NCI-H2107 treated with DMSO at 0.1 percent for 48 hours (cell line): ENCODE results near the gene YBX2.

Experiments used
- DNase-seq: peaks from one replicate; lab custom pipeline; 2025; ENCODE audit not compliant: unreplicated experiment; lab: John Stamatoyannopoulos, UW

YBX2 gene

DNA sequence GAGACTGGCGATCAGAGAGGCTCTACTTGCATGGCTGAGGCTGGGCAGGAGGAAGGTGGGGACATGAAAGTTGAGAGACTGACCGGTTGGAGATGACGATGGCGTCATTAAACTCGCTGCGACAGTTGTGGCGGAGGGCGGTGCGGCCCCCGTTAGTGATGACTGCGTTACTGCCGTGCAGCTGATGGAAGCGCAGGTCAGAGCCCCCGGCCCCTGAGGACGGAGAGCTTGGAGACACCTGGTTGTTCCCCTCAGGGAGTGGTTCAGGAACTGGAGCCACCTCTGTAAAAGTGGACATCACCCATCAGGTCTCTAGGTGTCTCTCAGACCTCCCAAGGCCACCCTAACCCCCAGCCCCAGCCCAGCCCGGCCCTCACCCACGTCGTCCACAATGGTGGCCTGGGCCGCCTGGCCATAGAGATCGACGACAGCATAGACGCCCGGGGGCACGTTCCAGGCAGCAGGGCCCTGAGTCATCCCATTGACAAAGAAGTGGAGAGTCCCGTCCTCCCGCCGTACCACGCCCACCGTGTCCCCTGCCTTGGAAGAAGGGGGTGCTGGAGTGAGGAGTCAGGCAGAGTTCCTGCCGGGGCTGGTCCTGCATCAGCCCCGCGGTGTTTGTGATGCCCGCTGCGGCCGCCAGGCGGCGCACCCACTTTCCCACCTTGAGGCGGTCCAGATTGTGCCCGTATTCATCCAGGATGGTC is 29.4 kb upstream of the YBX2 start:
- no peak for DNase-seq

DNA sequence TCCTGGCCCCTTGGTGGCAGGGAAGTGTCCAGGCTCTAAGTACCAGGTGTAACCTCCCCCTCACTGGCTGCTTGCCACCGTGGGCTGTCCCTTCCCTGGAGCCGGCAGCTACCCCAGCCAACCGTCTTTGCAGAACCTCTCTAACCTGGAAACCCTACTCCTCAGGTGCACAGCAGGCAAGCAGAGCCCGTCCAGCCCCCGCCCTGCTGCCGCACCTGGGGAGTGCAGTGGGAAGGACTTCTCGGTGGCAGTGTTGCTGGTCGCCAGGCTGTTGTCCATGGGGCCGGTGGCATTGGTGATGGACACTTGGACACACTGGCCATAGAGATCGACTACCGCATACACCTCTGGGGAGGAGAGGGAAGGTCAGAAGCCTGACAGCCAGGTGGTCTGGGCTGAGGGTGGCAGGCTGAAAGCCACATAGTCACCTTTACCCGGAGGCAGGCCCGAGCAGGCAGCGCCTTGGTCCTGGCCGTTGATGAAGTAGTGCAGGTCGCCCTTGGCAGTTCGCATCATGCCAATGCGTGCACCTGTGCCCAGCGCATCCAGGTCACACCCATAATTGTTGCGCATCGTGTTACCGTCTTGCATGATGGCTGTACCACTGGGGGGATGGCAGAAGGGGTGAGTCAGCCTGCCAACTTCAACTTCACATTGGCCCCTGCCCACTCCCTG is 28.2 kb upstream of the YBX2 start:
- DNase-seq: no peak

DNA sequence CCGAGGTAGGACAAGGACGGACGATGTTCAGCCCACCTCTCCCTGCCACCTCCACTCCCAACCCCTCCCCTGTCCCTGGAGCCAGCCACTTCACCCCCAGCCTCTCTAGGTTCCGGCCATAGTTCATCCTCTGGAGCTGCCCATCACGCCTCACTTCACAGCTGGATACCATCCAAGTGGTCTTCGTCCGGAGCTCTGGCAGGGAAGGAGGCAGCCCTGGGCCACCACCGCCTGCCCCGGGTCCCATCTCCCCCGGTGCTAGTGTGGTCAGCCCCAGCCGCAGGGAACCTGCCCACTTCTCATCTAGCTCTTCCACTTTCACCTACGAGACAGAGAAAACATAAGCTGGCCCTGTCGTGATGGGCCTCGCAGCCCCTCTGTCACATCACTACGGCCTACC is 27.0 kb upstream of the YBX2 start:
- no peak for DNase-seq

DNA sequence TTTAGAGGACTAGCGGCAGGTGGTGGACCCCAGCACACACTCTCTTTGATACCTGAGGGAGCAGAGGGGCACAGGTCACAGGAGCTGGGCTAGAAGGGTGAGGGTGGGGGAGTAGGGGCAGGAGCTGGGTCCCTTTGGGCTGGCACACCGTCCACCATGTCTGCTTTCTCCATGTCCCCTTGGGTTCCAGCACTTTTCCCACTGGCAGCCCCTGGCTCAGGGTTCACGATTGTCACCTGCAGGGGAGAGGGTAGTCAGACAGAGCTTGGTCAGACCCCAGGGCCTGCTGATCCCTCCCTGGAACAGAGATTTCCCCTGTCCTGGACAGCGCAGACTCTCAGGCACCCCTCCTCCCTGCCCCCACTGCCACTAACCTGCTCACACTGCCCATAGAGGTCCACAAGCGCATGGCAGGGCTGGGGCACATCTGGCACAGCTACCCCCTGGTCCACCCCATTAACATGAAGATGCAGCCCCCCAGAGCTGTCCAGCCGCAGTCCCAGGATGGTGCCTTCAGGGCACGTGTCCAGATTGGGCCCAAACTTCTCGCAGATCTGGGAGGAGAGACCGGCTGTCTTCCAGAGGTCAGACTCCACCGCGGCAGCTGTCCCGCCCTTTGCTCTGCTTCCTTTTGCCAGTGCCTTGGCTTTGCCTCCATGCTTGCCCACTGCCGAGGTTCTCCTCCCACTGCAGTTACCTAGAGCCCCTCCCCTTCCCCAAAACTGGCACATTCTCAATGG is 23.9 kb upstream of the YBX2 start:
- no peak for DNase-seq

DNA sequence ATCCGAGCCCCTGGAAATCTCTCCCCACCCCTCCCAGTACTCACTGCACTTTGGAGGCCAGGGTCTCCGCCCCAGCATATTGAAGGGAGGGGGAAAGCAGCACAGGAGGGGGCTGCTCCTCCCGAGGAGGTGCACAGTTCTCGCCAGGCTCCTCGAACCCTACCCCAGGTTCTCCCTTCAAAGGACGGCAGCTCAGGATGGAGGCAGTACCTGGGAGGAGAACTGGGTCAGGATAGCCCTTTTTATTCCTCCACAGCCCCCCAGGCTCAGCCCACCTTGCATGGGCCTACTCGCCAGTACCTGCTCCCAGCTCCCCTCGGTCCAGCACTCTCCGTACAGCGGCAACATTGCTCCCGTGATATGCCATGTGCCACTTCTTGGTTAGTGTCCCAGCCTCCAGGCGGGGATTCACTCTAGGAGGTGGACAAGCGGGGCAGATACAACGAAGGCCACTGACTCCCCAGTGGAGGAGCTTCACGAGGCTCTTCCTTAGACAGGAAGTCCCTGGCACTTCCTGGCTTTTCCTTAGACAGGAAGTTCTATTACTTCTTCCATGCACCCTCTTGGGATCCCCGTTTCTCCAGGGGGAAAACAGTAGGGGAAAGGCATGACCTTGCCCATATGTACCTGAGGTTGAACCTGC is 22.8 kb upstream of the YBX2 start:
- no peak for DNase-seq

DNA sequence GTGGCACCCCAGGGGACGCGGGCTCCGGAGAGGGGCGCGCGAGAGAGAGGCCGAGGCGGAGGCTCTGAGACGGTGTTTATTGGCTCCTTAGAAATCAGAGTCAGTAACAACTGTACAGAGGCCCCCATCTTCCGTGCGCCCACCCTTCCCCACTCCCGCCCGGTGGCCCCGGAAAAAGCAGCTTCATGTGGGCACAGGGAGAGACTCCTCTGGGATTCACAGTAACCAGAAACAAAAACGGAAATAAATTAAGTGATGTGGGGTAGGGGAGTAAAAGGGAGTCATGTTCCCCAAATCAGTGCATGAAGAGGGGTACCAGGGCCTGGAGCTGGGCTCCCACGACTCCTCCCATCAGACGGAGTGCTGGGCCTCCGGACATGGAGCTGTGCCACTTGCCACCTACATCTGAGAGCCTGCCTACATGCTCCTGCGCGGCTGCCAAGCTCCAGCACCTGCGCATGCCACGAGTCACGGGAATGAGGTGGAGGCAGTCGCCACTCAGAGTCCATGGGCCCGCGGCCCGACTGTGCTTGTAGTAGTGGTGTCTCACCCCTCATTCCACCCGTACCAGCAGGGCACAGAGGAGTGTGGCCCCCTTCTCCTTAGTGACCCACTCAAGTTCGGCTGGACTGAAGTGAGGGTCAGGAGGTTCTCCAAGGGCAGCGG is 21.3 kb upstream of the YBX2 start:
- DNase-seq: no peak

DNA sequence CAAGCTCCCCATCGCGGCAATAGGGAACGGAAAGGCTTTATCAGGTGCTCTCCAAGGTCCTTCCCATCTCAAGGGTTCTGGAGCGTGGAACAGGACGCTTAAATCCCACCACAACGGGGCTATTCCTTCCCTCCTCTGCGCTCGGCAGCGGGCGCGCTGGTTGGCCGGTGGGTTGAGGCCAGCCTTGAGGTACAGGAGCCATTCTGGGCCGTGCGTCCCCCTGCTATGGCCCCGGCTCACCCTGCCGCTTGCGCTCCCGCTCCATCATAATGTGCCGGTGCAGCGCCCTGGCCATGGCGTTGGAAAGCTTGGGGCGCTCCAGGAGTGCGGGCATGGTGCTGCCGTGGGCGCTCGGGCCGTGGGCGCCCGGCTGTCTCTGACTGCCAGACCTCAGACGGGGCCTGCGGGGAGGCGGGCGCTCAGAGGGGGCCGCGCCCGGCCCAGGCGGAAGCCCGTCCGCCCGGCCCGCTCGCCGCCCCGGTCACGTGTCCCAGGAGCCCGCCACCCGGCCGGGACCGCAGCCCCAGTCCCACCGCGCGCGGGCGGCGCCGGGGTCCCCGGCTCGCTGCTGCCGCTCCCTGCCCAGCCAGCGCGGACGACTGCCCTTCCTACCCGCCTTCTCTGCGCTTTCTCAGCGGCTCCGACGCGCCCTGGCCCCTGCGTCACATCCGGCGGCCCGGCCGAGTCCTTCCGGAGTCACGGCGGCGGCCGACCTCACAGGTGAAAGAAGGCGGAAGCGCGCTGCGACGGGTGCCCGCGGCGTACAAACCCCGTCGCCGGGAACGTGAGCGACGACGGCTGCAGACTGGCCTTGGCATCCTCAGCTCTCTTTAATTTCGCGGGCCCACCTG is 20.5 kb upstream of the YBX2 start, which contains the start of gene GPS2:
Gene GPS2 (minus strand): TSS at position 642 of the 851 bp plus-strand sequence. CDS start 308 bp downstream, at position 334.
- DNase-seq: no peak

DNA sequence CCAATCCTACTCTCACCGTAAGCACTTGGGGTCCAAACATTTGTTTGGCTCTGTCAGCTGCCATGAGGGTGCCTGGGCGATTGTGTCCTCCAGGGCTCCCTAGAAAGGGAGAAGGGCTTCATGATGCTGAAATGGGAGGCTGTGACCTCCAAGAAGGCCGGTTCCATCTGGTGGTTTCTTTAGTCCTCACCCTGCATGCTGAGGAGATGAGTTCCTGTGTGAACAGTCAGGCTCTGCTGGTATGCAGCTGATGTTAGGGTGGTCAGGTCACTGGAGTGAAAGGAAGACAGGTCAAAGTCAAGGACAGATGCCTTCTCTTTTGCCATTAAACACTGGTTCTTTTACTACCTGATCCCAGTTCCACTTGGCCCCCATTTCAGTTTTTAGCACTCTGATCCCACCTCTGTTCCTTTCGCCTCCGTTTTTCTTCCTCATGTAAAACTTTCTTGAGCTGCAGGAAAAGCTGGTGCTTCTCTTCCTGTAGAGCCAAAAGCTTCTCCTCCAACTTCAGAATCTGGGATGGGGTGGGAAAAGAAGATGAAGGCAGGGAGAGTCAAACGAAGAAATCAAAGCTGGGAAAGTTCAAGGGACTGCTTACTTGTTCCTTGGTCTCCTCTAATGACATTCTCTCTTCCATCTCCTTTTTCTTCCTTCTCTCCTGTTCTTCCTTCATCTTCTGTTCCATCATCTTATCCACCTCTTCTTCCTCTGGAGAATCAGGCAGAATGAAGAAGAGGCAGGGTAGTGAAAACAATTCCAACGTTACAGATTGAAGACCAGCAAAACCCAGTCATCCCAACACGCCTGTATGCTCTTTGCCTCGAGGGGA is 19.7 kb upstream of the YBX2 start:
- no peak for DNase-seq

DNA sequence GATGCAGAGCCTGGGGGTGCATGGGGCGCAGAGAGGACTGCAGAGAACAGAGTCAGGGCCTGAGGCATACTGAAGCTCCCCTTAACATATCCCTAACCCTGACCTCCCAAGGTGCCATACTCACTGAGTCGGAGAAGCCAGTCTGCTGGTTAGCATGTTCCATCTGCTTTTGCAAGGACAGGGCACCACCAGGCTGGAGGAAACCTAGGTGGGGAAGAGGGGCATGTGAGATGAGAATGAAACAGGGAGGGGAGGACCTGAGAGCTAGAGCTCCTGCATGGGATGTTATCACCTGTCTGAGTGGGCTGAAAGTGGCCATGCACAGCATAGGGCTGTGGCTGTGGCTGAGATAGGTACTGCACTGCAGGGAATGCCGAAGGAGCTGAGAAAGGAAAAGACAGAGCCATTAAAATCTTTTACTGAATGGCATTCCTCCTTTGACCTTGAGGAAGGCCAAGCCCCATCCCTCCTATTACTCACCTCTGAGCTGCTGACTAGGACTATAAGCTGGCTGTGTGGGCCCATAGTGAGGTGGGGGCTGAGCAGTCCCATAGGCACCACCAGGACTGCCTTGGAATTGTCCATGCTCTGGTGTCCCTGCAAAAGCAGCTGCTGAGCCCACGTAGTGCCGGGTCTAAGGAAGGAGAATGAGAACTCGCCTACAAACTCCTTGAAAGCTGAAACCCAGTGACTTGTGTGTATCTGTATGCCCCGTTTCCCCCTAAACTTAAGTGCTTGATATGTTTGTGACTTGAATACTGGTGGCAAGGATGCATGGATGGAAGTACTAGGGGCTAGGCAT is 18.9 kb upstream of the YBX2 start:
- DNase-seq: no peak

DNA sequence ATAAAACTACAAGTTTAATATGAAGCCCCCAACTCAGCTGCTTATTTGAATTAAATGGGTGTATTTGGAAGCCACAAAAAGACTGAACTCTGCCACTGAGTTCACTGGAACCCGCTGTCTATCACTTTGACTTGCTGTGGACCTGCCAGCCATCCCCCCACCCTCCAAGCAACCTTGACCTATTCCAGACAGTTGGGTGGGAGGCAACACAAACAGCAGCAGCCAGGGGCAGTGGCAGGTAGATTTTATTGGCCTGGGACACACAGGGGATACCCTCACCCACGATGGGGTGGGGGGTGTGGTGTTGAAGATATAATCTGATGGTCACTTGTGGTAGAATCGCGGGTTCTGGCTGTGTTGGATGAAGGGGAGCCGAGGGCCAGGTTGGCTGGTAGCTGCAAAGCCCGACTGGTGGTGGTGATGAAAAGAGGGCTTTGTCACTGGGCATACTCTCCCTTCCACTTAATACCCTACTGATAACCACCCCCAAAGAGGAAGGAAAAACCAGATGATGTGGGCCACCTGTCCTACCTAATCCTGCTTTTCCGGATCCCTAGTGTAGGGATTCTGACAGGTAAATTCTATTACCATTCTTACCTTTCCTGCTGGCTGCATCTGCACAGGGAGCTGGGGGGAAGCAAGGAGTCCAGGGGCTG is 18.1 kb upstream of the YBX2 start:
- DNase-seq: no peak

DNA sequence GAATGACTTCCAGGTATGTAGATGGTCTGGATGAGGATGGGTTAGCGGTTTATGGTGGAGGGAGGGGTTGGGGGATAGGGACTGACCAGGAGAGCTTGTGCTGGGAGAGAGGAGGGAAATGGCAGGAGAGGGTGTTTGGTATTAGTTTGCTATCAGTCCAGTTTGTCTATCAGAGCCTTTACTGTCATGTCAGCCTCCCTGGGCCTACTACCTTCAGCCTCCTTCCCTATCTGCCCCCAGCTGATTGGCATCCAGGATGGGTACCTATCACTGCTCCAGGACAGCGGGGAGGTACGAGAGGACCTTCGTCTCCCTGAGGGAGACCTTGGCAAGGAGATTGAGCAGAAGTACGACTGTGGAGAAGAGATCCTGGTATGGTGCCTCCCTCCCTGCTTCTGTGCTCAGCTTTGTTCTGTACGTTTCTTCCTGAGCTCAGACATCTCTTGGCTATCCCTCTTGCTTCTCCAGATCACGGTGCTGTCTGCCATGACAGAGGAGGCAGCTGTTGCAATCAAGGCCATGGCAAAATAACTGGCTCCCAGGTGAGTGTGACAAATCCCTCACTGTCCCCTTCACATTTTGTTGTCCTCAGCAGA is 16.8 kb upstream of the YBX2 start:
- DNase-seq: no peak

DNA sequence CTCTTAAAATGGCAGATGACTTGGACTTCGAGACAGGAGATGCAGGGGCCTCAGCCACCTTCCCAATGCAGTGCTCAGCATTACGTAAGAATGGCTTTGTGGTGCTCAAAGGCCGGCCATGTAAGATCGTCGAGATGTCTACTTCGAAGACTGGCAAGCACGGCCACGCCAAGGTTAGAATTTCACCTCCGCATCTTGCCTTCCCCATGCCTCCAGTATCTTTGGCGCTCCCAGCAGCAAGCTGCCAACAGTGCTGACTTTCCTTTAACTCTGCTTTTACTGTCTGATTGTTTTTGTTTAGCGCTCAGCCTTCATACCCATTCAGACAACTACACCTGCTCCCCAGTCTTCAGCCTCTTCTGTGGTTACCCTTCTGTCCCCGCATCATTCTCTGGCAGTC is 15.2 kb upstream of the YBX2 start:
- no peak for DNase-seq

DNA sequence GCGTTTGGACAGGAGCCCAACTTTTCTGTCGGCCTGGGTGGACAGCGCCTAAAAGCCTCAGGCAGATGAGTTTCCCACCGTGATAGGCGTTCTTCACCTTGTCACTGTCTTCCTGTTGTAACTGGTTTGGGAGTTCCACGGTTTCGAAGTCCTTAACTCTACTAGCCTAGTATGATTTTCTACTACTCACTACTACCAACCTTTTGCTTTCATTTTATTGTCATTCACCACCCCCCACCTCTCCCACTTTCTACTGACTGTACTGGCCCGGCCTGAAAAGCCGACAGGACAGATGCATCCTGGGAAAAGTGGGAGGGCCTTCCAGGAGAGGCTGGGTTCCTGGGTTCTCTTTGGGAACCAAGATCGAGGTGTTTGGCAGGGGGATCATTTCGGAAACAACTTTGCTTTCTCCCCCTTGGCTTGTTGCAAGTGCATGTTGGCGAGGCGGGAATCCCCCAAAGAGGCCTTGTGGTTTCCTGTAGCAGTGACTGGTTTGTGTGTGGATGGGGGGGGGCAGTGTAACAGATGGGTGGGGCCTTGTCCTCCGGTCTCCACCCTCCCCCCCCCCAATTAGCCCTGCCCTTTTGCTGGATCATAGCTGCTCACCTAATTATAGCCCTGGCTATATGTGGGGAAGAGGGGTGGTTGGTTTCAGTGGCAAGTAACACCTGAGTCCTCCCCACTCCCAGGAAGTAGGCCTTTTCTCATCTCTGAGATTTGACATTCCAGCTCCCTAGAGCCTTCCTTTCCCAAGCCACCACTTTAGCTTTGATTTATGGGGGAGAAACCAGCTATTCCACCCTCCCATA is 14.4 kb upstream of the YBX2 start:
- DNase-seq: peak; percentile 31

DNA sequence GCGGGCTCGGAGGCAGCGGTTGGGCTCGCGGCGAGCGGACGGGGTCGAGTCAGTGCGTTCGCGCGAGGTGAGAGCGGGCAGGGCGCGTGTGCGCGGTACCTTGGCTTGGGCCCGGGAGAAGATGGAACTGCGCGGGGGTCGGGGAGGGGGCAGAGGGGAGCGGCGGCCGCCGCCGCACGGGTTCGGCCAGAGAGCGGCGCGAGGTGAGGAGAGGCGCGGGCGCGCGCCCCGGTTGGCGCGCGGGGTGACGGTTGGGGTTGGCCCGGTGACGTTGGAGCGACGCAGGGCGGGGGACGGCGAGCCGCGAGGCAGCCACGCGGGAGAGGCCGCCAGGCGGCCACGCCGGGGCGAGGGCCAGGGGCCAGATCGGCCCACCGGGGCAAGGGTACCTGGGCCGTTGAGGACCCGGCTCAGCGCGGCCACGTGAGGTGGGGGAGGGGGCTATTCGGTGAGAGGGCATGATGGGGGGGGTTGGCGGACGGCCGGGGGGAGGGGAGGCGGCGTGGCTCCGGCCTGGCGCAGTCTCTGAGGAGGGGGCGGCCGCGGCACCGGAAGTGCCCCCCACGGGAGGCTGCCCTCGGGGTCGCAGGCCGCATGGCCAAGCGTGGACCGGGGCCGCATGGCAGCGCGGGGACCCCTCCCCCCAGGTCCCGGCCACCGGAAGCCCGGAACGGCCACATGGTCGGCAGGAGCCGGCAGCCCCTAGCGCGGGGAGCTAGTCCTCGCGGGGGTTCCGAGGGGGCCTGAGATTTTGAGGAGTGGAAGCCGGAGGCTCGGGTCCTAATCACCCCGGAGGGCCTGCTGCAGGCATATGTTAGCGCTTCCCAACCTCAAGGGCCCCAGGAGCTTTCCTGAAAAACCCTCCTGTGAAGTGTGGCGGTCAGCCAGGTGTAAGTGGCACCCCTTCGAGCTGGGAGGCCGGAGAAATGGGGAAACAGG is 13.5 kb upstream of the YBX2 start:
- no peak for DNase-seq

DNA sequence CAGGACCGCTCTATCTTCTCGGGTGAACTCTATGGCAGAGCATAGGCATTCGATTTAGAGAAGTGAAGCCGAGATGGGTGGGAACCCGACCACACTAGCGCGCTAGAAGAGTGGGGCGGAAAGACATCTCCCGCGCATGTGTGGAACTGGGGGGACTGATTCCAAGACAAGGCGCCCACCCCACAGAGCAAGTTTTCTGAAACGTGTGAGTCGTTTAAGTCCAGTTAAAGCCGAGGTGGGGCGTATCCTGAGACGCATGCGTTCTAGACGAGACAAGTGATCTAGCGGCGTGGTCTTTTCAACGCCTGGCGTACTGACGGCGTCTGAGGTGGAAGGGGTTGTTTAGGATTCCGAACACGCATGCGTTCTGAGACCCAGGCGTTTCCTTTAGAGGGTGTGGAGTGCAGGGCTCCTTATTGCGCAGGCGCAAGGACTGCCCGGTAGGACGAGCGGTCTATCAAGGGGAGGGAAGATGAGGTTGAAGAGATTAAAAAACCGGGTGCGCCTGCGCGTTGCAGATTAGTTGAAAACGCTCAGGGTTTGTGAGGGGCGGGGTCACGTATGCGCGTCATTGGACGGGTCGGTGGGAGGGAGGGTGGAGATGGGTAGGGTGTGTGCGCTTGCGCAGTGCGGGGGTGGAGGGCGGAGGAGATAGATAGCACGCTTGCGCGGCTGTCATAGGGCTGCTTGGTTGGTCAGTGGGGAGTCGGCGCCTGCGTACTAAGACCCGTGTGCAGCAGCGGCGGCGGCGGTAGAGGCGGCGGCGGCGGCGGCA is 12.7 kb upstream of the YBX2 start, which contains the start of gene EIF5A:
Gene EIF5A (plus strand): TSS at position 718 of the 775 bp plus-strand sequence. CDS start 2,008 bp downstream, outside the sequence.
- DNase-seq: peak; percentile 91
